ENCODE results near the gene FAM111B. TPM values are rescaled to one million over a fixed set of nuclear protein-coding genes. Genes with fewer than 3 reads are reported as not detected.
"Not testable (repeated sequence)": the region's sequence is repeated elsewhere in the genome, so short reads cannot be mapped to it uniquely, and the experiment has no call there.

FAM111B gene
- polyA plus RNA-seq, 3 donors: 8.8 to 17.3 (median 16.2) TPM

- not testable (repeated sequence) for DNase-seq (ENCODE audit: extremely low read depth in 1 of 11, low read depth in 9 of 11, low spot score in 4 of 11)
These were observed 11.8 kb upstream of the FAM111B start for GRCh38 chr11:59095225-59095624.

- DNase-seq (ENCODE audit: extremely low read depth in 1 of 11, low read depth in 9 of 11, low spot score in 4 of 11): not testable (repeated sequence)
These were observed 11.0 kb upstream of the FAM111B start for GRCh38 chr11:59095972-59096575.

- DNase-seq (ENCODE audit: extremely low read depth in 1 of 11, low read depth in 9 of 11, low spot score in 4 of 11): peak in 6 of 11 donors; percentile 18 to 52 (median 40)
These were observed 9.8 kb upstream of the FAM111B start for GRCh38 chr11:59097113-59097708.

GRCh38 chr11:59097938-59098337 is 9.1 kb upstream of the FAM111B start:
- DNase-seq (ENCODE audit: extremely low read depth in 1 of 11, low read depth in 9 of 11, low spot score in 4 of 11): not testable (repeated sequence)

GRCh38 chr11:59102259-59102765 is 4.7 kb upstream of the FAM111B start:
- peak in 6 of 11 donors; percentile 25 to 45 (median 30) for DNase-seq (ENCODE audit: extremely low read depth in 1 of 11, low read depth in 9 of 11, low spot score in 4 of 11)

GRCh38 chr11:59107721-59108120 is 684 bp downstream of the FAM111B start:
- not testable (repeated sequence) for DNase-seq (ENCODE audit: extremely low read depth in 1 of 11, low read depth in 9 of 11, low spot score in 4 of 11)

- DNase-seq (ENCODE audit: extremely low read depth in 1 of 11, low read depth in 9 of 11, low spot score in 4 of 11): no peak
These were observed 5.5 kb downstream of the FAM111B start for GRCh38 chr11:59112494-59112893.

GRCh38 chr11:59114344-59114743 is 7.3 kb downstream of the FAM111B start:
- DNase-seq (ENCODE audit: extremely low read depth in 1 of 11, low read depth in 9 of 11, low spot score in 4 of 11): no peak

- no peak for DNase-seq (ENCODE audit: extremely low read depth in 1 of 11, low read depth in 9 of 11, low spot score in 4 of 11)
These were observed 8.5 kb downstream of the FAM111B start for GRCh38 chr11:59115553-59115952.

- no peak for DNase-seq (ENCODE audit: extremely low read depth in 1 of 11, low read depth in 9 of 11, low spot score in 4 of 11)
These were observed 10.7 kb downstream of the FAM111B start for GRCh38 chr11:59117774-59118173.

- DNase-seq (ENCODE audit: extremely low read depth in 1 of 11, low read depth in 9 of 11, low spot score in 4 of 11): no peak
These were observed 12.8 kb downstream of the FAM111B start for GRCh38 chr11:59119826-59120225.

GRCh38 chr11:59135648-59136461 is 28.8 kb downstream of the FAM111B start:
- peak in 10 of 11 donors; percentile 56 to 82 (median 72) for DNase-seq (ENCODE audit: extremely low read depth in 1 of 11, low read depth in 9 of 11, low spot score in 4 of 11)

- DNase-seq (ENCODE audit: extremely low read depth in 1 of 11, low read depth in 9 of 11, low spot score in 4 of 11): not testable (repeated sequence)
These were observed 29.5 kb downstream of the FAM111B start for GRCh38 chr11:59136551-59136950.

GRCh38 chr11:59137190-59137589 is 30.2 kb downstream of the FAM111B start:
- DNase-seq (ENCODE audit: extremely low read depth in 1 of 11, low read depth in 9 of 11, low spot score in 4 of 11): no peak

- DNase-seq (ENCODE audit: extremely low read depth in 1 of 11, low read depth in 9 of 11, low spot score in 4 of 11): no peak
These were observed 31.6 kb downstream of the FAM111B start for GRCh38 chr11:59138643-59139042.

- no peak for DNase-seq (ENCODE audit: extremely low read depth in 1 of 11, low read depth in 9 of 11, low spot score in 4 of 11)
These were observed 34.2 kb downstream of the FAM111B start for GRCh38 chr11:59141191-59141590.

- peak in 1 of 11 donors; percentile 5 for DNase-seq (ENCODE audit: extremely low read depth in 1 of 11, low read depth in 9 of 11, low spot score in 4 of 11)
These were observed 34.8 kb downstream of the FAM111B start for GRCh38 chr11:59141673-59142460.

GRCh38 chr11:59142530-59143507 is 35.8 kb downstream of the FAM111B start, which contains the start of gene FAM111A:
Gene FAM111A, plus strand, starts transcription at chr11:59142856. Its CDS starts 6,017 bp downstream, at chr11:59148873.
- DNase-seq (ENCODE audit: extremely low read depth in 1 of 11, low read depth in 9 of 11, low spot score in 4 of 11): peak; percentile 67 to 88 (median 80)
